GM19351 (cell line): ENCODE measurements around the gene PEX16.
A peak's percentile ranks its signal among the peaks of the same experiment; 100 is the strongest.

ENCODE experiments used
- ATAC-seq: cut with Tn5 transposase; IDR thresholded peaks from one replicate; pipeline ENCODE4 v1.9.1; 2021; ENCODE audit warnings: mild to moderate bottlenecking, moderate library complexity; ENCODE audit not compliant: unreplicated experiment

PEX16 gene

GRCh38 chr11:45917623-45918330, at the start of gene PEX16:
TSS of gene PEX16 (minus strand) at chr11:45917877. CDS start at chr11:45917811, 66 bp downstream.
- ATAC-seq = peak; percentile 84

- peak; percentile 75 for ATAC-seq
Measured at GRCh38 chr11:45964911-45965389, 47.3 kb upstream of the PEX16 start.

GRCh38 chr11:45961751-45962240, 44.1 kb upstream of the PEX16 start:
- no peak for ATAC-seq

GRCh38 chr11:45960387-45961095, 42.9 kb upstream of the PEX16 start:
- no peak for ATAC-seq

- ATAC-seq = no peak
Measured at GRCh38 chr11:45959851-45960250, 42.2 kb upstream of the PEX16 start.

GRCh38 chr11:45949992-45950407, 32.3 kb upstream of the PEX16 start:
- ATAC-seq = no peak

- no peak for ATAC-seq
Measured at GRCh38 chr11:45948356-45948755, 30.7 kb upstream of the PEX16 start.

GRCh38 chr11:45947885-45948284, 30.2 kb upstream of the PEX16 start:
- ATAC-seq = no peak

- ATAC-seq = no peak
Measured at GRCh38 chr11:45945397-45945999, 27.8 kb upstream of the PEX16 start.

- no peak for ATAC-seq
Measured at GRCh38 chr11:45942381-45942780, 24.7 kb upstream of the PEX16 start.

- no peak for ATAC-seq
Measured at GRCh38 chr11:45941285-45941684, 23.6 kb upstream of the PEX16 start.

GRCh38 chr11:45939836-45940235, 22.2 kb upstream of the PEX16 start:
- ATAC-seq = no peak

- no peak for ATAC-seq
Measured at GRCh38 chr11:45937916-45938315, 20.2 kb upstream of the PEX16 start.

- no peak for ATAC-seq
Measured at GRCh38 chr11:45936511-45937054, 18.9 kb upstream of the PEX16 start.

GRCh38 chr11:45935349-45936064, 17.8 kb upstream of the PEX16 start:
- no peak for ATAC-seq

GRCh38 chr11:45934580-45935318, 17.1 kb upstream of the PEX16 start:
- no peak for ATAC-seq

- no peak for ATAC-seq
Measured at GRCh38 chr11:45933846-45934579, 16.3 kb upstream of the PEX16 start.

GRCh38 chr11:45933131-45933831, 15.6 kb upstream of the PEX16 start:
- no peak for ATAC-seq

GRCh38 chr11:45932217-45932616, 14.5 kb upstream of the PEX16 start:
- ATAC-seq = no peak
